GM03348 (cell line): Measurements from ENCODE around the gene AVP.
"Not testable (repeated sequence)": the region's sequence is repeated elsewhere in the genome, so short reads cannot be mapped to it uniquely, and the experiment has no call there.

Experiments used
- DNase-seq: peaks from one replicate; pipeline ENCODE4 v3.0.0; 2012; ENCODE audit warnings: low spot score

Gene AVP

DNA sequence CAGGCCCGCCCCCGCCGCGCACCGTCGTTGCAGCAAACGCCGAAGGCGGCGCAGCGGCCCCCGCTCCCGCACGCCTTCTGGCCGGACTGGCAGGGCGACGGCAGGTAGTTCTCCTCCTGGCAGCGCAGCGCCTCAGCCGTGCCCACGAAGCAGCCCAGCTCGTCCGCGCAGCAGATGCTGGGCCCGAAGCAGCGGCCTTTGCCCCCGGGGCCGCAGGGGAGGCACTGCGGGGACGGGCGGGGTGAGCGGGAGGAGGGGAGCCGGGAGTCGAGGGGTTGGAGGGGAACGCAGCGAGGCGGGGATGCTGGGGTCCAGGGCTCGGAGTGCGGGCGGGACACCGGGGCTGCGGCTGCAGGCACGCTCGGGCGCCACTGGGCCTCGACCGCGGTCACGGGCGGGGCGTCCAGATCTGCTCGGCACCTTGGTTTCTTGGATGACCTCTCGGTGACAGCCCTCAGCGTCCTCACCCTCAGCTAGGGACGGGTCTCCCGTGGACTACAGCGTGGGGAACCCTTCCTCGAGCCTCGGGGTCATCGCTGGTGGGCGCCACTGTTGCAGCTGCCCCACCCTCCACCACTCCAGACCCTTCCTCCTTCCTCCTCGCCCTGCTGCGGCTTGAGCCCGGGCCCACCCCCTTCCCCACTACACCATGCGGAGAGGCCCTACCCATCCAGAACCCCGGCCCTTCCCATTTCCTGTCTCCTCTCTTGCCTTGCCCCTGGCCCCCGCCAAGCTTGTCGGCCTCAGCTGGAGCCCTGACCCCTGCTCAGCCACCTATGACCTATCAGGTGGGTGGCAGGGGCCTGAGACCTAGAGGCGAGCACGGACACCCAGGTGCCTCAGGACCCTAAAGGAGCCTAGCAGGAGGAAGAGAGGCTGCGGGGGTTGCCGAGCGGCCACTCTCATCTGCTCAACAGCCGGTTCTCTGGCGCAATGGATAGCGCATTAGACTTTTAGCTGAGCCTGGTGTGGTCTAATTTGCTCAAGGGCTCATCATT, 1.3 kb downstream of the AVP start:
- DNase-seq: no peak

GRCh38 chr20:3082306-3082951, 2.1 kb downstream of the AVP start:
- DNase-seq: peak; percentile 60

- no peak for DNase-seq
These were observed 2.9 kb downstream of the AVP start for GRCh38 chr20:3081641-3082040.

DNA sequence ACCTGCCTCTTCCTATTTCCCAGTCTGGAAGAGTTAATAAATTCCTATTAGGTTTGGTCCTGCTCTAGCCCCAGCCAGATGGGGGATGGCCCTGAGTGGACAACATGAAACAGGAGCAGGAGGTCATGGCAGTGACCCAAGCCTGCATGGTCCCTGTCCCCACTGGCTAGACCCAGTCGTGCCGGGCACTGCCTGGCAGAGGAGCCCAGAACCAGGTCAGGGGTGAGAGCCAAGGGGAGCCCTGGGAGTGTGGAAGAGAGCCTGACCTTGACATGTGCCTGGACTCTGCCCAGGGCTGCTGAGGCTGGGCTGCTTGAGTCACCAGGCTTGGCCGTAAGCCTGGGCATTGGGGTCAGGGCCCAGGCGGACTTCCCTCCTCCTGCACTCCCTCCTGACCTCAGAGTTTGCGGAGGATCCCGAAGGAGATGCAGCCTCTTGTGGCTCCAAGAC, 3.6 kb downstream of the AVP start:
- DNase-seq: peak; percentile 65

- DNase-seq: no peak
These were observed 6.8 kb downstream of the AVP start for GRCh38 chr20:3077618-3078134.

DNA sequence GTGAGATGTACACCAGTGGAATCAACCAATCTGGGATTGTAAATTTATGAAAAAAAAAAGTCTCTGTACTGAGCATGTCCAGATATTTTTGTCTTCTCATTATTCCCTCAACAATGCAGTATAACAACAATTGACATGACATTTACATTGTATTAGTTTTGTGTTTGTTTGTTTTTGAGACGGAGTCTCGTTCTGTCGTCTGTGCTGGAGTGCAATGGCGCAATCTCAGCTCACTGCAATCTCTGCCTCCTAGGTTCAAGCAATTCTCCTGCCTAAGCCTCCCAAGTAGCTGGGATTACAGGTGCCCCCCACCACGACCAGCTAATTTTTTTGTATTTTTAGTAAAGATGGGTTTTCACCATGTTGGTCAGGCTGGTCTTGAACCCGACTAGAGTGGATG, 9.2 kb downstream of the AVP start:
- not testable (repeated sequence) for DNase-seq

GRCh38 chr20:3074812-3075211, 9.7 kb downstream of the AVP start:
- no peak for DNase-seq

GRCh38 chr20:3073251-3073643, 11.3 kb downstream of the AVP start:
- DNase-seq: not testable (repeated sequence)

GRCh38 chr20:3072530-3073250, 11.8 kb downstream of the AVP start:
- DNase-seq: peak; percentile 0

DNA sequence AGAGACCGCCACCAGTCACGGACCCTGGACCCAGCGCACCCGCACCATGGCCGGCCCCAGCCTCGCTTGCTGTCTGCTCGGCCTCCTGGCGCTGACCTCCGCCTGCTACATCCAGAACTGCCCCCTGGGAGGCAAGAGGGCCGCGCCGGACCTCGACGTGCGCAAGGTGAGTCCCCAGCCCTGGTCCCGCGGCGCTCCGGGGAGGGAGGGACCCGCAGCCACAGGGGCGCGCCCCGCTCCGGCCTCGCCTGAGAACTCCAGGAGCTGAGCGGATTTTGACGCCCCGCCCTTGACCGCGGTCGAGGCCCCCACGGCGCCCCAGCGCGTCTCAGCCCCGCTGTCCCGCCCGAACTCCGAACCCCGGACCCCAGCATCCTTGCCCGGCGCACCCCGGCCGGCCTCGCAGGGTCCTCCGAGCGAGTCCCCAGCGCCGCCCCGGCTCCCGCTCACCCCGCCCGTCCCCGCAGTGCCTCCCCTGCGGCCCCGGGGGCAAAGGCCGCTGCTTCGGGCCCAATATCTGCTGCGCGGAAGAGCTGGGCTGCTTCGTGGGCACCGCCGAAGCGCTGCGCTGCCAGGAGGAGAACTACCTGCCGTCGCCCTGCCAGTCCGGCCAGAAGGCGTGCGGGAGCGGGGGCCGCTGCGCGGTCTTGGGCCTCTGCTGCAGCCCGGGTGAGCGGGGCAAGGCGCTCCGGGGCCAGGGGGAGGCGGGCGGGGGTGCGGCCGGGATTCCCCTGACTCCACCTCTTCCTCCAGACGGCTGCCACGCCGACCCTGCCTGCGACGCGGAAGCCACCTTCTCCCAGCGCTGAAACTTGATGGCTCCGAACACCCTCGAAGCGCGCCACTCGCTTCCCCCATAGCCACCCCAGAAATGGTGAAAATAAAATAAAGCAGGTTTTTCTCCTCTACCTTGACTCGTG, 12.7 kb downstream of the AVP start, which contains the start of gene OXT:
Gene OXT, plus strand, starts transcription at position 11 of the 920 bp plus-strand sequence. Its CDS starts 36 bp downstream, at position 47.
- no peak for DNase-seq

DNA sequence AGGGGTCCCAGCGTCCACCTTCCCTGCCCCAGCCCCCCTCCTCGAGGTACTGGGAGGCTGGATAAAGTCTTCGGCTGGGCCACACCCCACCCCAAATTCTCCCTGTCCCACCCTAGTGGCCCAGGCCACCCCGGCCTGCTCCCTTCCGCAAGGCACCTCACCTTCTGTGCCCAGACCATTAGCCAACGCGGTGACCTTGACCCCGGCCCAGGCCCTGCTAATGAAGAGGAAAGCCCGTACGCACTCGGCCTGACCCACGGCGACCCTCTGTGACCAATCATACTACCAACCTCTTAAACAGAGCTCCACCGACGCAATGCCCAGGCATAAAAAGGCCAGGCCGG, 13.3 kb downstream of the AVP start:
- no peak for DNase-seq

DNA sequence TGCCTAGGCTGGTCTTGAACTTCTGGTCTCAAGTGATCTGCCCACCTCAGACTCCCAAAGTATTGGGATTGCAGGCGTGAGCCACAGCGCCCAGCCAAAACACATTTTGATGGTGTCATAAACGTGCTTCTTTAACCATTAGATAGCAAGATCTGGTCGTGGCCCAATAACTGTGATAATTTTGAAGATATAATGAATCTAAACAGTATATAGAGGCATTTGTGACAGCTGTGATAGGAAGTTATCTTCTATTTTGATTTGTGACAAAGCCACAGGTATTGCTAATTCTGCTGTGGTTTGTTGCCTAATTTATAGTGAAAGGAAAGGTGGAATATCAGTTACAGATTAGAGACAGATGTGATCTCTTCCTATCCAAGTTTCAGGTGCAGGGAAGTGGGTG, 13.8 kb downstream of the AVP start:
- no peak for DNase-seq

DNA sequence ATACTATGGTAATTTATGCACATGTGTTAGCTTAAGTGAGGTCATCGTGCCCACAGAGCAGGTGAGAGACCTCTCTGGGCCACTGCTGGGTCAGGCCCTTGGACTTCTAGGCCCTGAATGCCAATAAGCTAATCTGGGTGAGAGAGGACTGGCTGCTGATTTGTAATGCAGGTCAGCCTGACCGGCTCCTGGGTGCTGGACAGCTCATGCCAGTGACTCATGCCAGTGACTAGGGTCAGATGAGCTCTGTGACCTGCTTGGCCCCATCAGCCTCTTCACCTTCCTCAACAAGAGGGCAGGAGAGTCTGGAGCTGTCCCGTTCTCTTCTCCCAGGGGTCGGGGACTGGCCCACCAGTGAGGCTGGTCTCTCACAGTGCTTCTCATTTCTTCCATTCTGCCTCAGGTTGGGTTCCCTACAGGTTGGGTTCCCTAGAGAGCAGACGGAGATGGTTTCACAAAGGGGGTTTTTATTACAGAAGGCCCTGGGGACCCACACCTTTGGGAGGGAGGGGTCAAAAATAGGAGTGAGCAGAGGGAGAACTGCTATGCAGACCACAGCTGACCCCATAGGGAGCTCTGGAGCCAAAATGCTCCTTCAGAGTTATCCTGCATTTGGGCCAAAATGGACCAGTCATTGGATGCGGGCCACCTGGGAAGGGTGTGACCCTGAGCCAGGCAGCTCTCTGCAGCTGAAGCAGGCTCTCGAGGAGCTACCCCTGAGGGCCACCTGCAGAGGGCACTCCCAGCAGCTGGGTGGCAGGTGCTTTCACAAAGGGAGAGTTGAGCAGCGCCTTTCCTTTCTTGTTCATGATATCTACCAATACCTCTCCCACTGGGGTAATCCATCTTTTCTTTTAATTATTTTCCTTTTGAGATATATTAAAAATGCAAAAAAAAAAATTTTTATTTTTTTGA, 15.3 kb downstream of the AVP start:
- no peak for DNase-seq

GRCh38 chr20:3068075-3068474, 16.4 kb downstream of the AVP start:
- peak; percentile 3 for DNase-seq

DNA sequence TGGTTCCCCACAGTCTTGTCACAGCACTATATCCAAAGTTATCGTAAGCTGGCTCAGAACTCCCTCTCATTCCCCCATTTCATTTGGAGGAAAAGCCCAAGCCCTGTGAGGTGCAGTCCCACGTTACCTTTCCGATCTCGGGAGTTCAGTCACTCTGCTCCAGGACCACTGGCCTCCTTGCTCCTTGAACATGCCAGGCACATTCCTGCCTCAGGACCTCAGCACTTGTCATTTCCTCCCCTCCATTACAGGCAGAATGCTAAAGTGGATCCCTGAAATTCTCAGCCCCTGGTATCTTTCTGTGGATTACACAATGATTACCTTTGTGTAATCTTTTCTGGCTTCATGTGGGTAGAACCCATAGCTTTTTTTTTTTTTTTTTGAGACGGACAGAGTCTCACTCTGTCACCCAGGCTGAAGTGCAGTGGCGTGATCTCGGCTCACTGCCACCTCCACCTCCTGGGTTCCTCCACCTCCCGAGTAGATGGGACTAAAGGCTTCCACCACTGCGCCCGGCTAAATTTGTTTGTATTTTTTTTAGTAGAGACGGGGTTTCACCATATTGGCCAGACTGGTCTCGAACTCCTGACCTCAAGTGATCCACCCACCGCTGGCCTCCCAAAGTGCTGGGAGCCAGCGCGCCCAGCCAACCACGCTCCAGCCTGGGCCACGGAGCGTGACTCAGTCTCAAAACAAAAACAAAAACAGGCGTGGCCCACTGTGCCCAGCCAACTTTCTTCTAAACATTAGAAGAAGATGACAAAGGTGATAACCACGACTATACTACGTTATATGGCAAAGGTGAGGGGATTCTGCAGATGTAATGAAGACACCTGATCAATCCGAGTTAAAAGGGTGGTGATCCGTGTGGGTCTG, 17.1 kb downstream of the AVP start:
- DNase-seq: no peak

GRCh38 chr20:3064119-3064518, 20.4 kb downstream of the AVP start:
- DNase-seq: not testable (repeated sequence)

DNA sequence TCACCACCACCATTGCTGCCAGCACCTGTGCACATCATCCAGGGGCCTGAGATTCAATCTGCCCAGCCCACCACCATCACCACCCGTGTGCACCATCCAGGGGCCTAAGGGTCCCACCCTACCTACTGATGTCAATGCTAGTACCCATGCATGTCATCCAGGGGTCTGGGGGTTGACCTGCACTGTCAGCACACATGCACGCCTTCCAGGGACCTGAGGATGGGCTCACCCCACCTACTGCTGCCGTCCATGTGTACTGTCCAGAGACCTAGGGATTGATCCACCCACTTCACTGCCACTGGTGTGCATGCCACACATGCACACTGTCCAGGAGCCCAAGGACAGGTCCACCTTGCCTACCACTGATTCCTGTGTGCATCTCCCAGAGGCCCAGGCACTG, 25.0 kb downstream of the AVP start:
- DNase-seq: no peak

DNA sequence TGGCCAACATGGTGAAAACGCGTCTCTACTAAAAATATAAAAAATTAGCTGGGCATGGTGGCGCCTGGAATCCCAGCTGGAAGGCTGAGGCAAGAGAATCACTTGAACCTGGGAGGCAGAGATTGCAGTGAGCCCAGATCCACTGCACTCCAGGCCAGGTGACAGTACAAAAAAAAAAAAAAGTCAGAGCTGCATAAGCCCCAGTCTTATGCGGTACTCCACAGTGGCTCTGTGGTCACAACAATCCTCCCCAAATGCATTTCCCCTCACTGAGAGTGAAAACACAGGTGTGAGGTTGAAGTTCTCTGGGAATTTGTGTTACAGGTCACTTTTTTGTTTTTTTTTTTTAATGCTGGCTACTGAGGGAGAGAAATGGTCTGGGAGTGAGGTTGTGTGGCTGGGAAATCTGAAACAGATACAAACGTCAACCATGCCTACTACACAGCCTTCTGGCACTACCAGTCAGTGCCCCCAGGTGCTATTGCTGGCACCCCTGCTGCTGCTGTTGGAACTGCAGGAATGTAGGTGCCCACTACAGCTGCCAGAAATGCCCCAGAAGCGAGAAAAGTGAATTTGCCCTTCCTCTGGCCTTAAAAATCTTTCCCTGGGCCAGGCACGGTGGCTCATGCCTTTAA, 33.0 kb downstream of the AVP start:
- DNase-seq: no peak
